ENCODE data around the gene FBP2. TPM values are rescaled to one million over a fixed set of nuclear protein-coding genes. Genes with fewer than 3 reads are reported as not detected.

FBP2 gene
- polyA plus RNA-seq, 1 experiment, result not detected

- H3K27me3 ChIP-seq (ENCODE audit: control insufficient read depth, insufficient read depth, low read length), result peaks cover 9% of the 10 kb centered on the region
- POLR2A ChIA-PET, result no interaction called here
- CTCF ChIA-PET, result no interaction called here
- H3K9me3 ChIP-seq (ENCODE audit: control insufficient read depth, insufficient read depth, low read length), result no peaks in the 10 kb centered on the region; the same call in 1 of the 2 replicates
- DNase-seq (ENCODE audit: low read depth, low spot score), result no peak
- no peak overlapping the region for H3K27ac ChIP-seq (ENCODE audit: low read depth, low read length)
- TF ChIP-seq, protein P1, sequence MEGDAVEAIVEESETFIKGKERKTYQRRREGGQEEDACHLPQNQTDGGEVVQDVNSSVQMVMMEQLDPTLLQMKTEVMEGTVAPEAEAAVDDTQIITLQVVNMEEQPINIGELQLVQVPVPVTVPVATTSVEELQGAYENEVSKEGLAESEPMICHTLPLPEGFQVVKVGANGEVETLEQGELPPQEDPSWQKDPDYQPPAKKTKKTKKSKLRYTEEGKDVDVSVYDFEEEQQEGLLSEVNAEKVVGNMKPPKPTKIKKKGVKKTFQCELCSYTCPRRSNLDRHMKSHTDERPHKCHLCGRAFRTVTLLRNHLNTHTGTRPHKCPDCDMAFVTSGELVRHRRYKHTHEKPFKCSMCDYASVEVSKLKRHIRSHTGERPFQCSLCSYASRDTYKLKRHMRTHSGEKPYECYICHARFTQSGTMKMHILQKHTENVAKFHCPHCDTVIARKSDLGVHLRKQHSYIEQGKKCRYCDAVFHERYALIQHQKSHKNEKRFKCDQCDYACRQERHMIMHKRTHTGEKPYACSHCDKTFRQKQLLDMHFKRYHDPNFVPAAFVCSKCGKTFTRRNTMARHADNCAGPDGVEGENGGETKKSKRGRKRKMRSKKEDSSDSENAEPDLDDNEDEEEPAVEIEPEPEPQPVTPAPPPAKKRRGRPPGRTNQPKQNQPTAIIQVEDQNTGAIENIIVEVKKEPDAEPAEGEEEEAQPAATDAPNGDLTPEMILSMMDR (IDR thresholded peaks at IDR 0.05; ENCODE audit: low read depth, low read length), result no peak
- H3K4me3 ChIP-seq (ENCODE audit: low read depth, low read length), result no peak overlapping the region
Measured at GRCh38 chr9:94588681-94589080, 4.9 kb downstream of the FBP2 start.

- peaks cover 4% of the 10 kb centered on the region for H3K27me3 ChIP-seq (ENCODE audit: control insufficient read depth, insufficient read depth, low read length)
- H3K4me3 ChIP-seq (ENCODE audit: low read depth, low read length), result no peak overlapping the region
- TF ChIP-seq, protein P1 (IDR thresholded peaks at IDR 0.05; ENCODE audit: low read depth, low read length), result no peak
- no peaks in the 10 kb centered on the region; the same call in 1 of the 2 replicates for H3K9me3 ChIP-seq (ENCODE audit: control insufficient read depth, insufficient read depth, low read length)
- no peak overlapping the region for H3K27ac ChIP-seq (ENCODE audit: low read depth, low read length)
- ChIA-PET POLR2A (no interaction called here), CTCF (no interaction called here)
- DNase-seq (ENCODE audit: low read depth, low spot score), result no peak
Measured at GRCh38 chr9:94586814-94587213, 6.8 kb downstream of the FBP2 start.

DNA sequence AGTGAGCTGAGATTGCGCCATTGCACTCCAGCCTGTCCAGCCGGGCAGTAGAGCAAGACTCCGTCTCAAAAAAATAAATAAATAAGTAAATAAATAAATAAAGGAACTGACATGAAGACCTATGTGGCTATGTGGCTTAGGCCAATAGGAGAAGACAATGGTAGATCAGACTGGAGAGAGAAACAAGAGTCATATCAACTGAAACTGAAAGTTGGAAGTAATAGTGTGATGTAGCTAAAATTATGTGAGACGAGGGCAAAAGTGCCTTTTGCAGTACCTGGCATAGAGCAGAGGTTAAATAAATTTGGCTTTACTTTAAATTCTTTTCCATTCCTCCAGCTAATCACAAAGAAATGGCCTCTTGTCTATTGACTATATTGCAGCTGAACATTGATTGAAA lies 7.3 kb downstream of the FBP2 start:
- H3K27me3 ChIP-seq (ENCODE audit: control insufficient read depth, insufficient read depth, low read length), result peaks cover 4% of the 10 kb centered on the region
- POLR2A ChIA-PET, result no interaction called here
- CTCF ChIA-PET, result no interaction called here
- TF ChIP-seq, protein P1 (IDR thresholded peaks at IDR 0.05; ENCODE audit: low read depth, low read length), result no peak
- no peak overlapping the region for H3K4me3 ChIP-seq (ENCODE audit: low read depth, low read length)
- H3K27ac ChIP-seq (ENCODE audit: low read depth, low read length), result no peak overlapping the region
- no peaks in the 10 kb centered on the region; the same call in 1 of the 2 replicates for H3K9me3 ChIP-seq (ENCODE audit: control insufficient read depth, insufficient read depth, low read length)
- no peak for DNase-seq (ENCODE audit: low read depth, low spot score)

DNA sequence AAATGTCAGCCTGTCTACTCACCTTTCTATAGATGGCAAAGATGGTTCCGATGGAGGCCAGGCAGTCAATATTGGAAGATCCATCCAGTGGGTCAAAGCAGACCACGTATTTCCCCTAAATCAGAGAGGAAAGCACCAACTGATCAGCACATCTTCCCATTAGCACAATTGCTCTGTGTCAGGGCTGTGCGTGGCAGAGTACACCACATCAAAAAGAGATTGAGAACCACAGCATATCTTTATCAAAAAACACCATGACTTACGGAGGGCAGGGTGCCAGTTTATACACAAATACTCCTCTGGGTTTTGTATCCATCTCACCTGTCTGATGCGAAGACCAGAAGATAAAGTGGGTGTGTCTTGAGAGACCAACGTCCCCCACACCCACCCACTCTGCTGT lies 9.1 kb downstream of the FBP2 start:
- Histone ChIP-seq H3K27ac (ENCODE audit: low read depth, low read length) (no peak overlapping the region), H3K9me3 (ENCODE audit: control insufficient read depth, insufficient read depth, low read length) (no peaks in the 10 kb centered on the region; the same call in 1 of the 2 replicates), H3K4me3 (ENCODE audit: low read depth, low read length) (no peak overlapping the region), H3K27me3 (ENCODE audit: control insufficient read depth, insufficient read depth, low read length) (peaks cover 4% of the 10 kb centered on the region)
- TF ChIP-seq, protein P1 (IDR thresholded peaks at IDR 0.05; ENCODE audit: low read depth, low read length), result no peak
- ChIA-PET POLR2A (no interaction called here), CTCF (no interaction called here)
- no peak for DNase-seq (ENCODE audit: low read depth, low spot score)

DNA sequence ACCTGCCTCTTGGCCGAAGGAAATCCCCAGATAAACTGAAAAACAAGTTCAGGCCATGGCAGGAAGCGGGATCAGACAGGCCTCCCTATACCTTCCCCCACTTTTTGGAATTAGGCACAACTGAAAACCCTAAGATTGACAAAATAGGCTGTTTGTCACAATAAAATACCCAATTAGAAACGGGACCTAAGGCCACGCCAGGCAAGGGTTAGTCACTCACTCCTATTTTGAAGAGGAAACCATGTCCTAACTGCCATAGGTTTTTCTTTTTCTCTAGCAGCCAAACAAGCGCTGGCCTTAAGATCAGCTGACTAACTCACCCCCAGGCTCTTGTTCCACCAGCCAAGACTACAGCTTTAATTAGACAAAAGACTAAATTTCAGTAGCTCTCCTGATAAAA lies 11.9 kb downstream of the FBP2 start:
- POLR2A ChIA-PET, result no interaction called here
- Histone ChIP-seq H3K9me3 (ENCODE audit: control insufficient read depth, insufficient read depth, low read length) (no peaks in the 10 kb centered on the region), H3K27me3 (ENCODE audit: control insufficient read depth, insufficient read depth, low read length) (peaks cover 4% of the 10 kb centered on the region), H3K4me3 (ENCODE audit: low read depth, low read length) (no peak overlapping the region), H3K27ac (ENCODE audit: low read depth, low read length) (no peak overlapping the region)
- no peak for DNase-seq (ENCODE audit: low read depth, low spot score)
- TF ChIP-seq, protein P1 (IDR thresholded peaks at IDR 0.05; ENCODE audit: low read depth, low read length), result no peak
- CTCF ChIA-PET, result no interaction called here

Data from AG04450 (cell line).